PC-3 (cell line): ENCODE measurements around the gene SLTM.

Experiments used
- CTCF ChIP-seq: fragments of 300-600 bp; sonication (generic); conservative IDR thresholded peaks from 2 replicates; pipeline ENCODE4 v1.5.1; 2017; ENCODE audit warnings: antibody characterized with exemption, low read depth, mild to moderate bottlenecking, low read length
- EZH2 ChIP-seq: fragments of 300-600 bp; sonication (generic); IDR thresholded peaks from one replicate; pipeline ENCODE4 v1.6.1; 2017; ENCODE audit warnings: antibody characterized with exemption, mild to moderate bottlenecking, low read length; ENCODE audit not compliant: unreplicated experiment

GRCh38 chr15:58923284-58923683 is 10.2 kb downstream of the SLTM start:
- no peak for TF ChIP-seq CTCF
- TF ChIP-seq EZH2, result no peak
